Stimulated activated CD4-positive, alpha-beta T cell treated with anti-CD3 and anti-CD28 coated beads, Interleukin-4, amount 100 ng/mL, for 1 hour (primary cell): ENCODE data around the gene CUEDC1.

ENCODE experiments used
- DNase-seq: peaks from one replicate; pipeline ENCODE4 v3.0.0-alpha.2; 2020

CUEDC1 gene

GRCh38 chr17:57955183-57955931 is at the start of gene CUEDC1:
CUEDC1 (minus strand) TSS chr17:57955412; CDS start chr17:57885564, 69,848 bp downstream.
- DNase-seq: peak; percentile 77

- no peak for DNase-seq
Observed at GRCh38 chr17:58004060-58004459, 48.8 kb upstream of the CUEDC1 start.

GRCh38 chr17:58002973-58003372 is 47.8 kb upstream of the CUEDC1 start:
- DNase-seq: no peak

GRCh38 chr17:58002154-58002948 is 47.1 kb upstream of the CUEDC1 start:
- DNase-seq: no peak

- no peak for DNase-seq
Observed at GRCh38 chr17:58001461-58002124, 46.4 kb upstream of the CUEDC1 start.

GRCh38 chr17:57999496-58000017 is 44.3 kb upstream of the CUEDC1 start:
- no peak for DNase-seq

- DNase-seq: no peak
Observed at GRCh38 chr17:57999010-57999495, 43.8 kb upstream of the CUEDC1 start.

GRCh38 chr17:57997085-57997809 is 42.0 kb upstream of the CUEDC1 start:
- no peak for DNase-seq

GRCh38 chr17:57995076-57995956 is 40.1 kb upstream of the CUEDC1 start:
- DNase-seq: peak; percentile 48

- DNase-seq: no peak
Observed at GRCh38 chr17:57994436-57994835, 39.2 kb upstream of the CUEDC1 start.

- DNase-seq: no peak
Observed at GRCh38 chr17:57993471-57994365, 38.5 kb upstream of the CUEDC1 start.

GRCh38 chr17:57991537-57991936 is 36.3 kb upstream of the CUEDC1 start:
- no peak for DNase-seq

- DNase-seq: no peak
Observed at GRCh38 chr17:57990037-57990436, 34.8 kb upstream of the CUEDC1 start.

- DNase-seq: no peak
Observed at GRCh38 chr17:57988301-57989250, 33.4 kb upstream of the CUEDC1 start.

- peak; percentile 79 for DNase-seq
Observed at GRCh38 chr17:57987581-57988300, 32.5 kb upstream of the CUEDC1 start, which contains the start of gene VEZF1. VEZF1 (minus strand) TSS chr17:57988254; CDS start chr17:57988111, 143 bp downstream.

- peak; percentile 37 for DNase-seq
Observed at GRCh38 chr17:57986841-57987580, 31.8 kb upstream of the CUEDC1 start.

- no peak for DNase-seq
Observed at GRCh38 chr17:57985675-57985974, 30.4 kb upstream of the CUEDC1 start.
